GM19468 (cell line): ENCODE data around the gene WDCP.
"Not testable (repeated sequence)": the region's sequence is repeated elsewhere in the genome, so short reads cannot be mapped to it uniquely, and the experiment has no call there.

ENCODE experiments used
- ATAC-seq: cut with Tn5 transposase; IDR thresholded peaks from one replicate; pipeline ENCODE4 v1.9.1; 2021; ENCODE audit warnings: mild to moderate bottlenecking, moderate library complexity, moderate number of reproducible peaks; ENCODE audit not compliant: unreplicated experiment; ENCODE audit errors: extremely low read depth

The WDCP gene, protein sequence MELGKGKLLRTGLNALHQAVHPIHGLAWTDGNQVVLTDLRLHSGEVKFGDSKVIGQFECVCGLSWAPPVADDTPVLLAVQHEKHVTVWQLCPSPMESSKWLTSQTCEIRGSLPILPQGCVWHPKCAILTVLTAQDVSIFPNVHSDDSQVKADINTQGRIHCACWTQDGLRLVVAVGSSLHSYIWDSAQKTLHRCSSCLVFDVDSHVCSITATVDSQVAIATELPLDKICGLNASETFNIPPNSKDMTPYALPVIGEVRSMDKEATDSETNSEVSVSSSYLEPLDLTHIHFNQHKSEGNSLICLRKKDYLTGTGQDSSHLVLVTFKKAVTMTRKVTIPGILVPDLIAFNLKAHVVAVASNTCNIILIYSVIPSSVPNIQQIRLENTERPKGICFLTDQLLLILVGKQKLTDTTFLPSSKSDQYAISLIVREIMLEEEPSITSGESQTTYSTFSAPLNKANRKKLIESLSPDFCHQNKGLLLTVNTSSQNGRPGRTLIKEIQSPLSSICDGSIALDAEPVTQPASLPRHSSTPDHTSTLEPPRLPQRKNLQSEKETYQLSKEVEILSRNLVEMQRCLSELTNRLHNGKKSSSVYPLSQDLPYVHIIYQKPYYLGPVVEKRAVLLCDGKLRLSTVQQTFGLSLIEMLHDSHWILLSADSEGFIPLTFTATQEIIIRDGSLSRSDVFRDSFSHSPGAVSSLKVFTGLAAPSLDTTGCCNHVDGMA

DNA sequence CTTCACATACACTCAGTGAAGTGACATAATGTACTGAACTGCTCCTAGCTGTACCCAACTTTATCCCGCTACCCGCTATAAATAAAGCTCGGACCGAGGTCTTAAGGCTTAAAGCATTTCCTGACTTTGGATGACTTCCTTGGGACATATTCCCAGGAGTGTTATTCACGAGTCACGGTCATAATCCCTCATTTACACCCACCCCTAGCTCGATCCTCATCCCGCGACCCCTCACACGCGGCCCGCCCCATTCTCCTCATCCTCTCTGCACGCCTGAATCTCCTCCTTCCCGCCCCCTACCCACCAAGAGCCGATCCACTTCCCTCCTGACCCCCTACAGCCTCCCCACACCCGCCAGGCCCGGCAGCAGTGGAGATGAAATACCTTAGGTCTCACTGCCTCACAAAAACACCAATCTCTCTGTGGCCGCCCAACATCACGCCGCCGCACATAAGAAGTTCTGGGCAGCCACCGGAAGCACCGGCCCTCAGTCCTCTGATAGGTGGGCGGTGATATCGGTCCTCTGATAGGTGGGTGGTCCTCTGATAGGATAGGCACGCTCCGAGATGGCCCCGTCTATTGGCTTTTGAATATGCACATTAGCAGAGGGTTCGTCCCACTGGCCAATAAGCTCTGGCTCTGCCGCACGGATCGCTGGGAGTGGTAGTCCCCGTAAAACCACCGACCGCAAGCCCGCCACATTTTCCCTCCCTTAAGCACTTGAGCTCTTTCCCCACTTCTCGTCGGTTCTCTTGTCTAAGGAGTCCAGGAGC, at the start of gene WDCP:
Gene WDCP, minus strand, starts transcription at position 462 of the 773 bp plus-strand sequence. CDS start 7,897 bp downstream, outside the sequence.
- peak; percentile 92 for ATAC-seq

DNA sequence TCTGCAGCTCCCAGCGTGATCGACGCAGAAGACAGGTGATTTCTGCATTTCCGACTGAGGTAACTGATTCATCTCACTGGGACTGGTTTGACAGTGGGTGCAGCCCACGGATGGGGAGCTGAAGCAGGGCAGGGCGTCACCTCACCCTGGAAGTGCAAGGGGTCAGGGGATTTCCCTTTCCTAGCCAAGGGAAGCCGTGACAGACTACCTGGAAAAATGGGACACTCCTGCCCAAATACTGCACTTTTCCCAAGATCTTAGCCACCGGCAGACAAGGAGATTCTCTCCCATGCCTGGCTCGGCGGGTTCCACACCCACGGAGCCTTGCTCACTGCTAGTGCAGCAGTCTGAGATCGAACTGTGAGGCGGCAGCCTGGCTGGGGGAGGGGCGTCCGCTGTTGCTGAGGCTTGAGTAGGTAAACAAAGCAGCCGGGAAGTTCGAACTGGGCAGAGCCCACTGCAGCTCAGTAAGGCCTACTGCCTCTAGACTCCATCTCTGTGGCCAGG, 48.0 kb upstream of the WDCP start:
- ATAC-seq = not testable (repeated sequence)

DNA sequence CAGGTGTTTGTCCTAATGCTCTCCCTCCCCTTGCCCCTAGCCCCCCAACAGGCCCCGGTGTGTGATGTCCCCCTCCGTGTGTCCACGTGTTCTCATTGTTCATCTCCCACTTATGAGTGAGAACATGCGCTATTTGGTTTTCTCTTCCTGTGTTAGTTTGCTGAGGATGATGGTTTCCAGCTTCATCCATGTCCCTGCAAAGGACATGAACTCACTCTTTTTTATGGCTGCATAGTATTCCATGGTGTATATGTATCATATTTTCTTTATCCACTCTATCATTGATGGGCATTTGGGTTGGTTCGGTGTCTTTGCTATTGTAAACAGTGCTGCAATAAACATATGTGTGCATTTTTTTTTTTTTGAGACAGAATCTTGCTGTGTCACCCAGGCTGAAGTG, 46.1 kb upstream of the WDCP start:
- not testable (repeated sequence) for ATAC-seq

DNA sequence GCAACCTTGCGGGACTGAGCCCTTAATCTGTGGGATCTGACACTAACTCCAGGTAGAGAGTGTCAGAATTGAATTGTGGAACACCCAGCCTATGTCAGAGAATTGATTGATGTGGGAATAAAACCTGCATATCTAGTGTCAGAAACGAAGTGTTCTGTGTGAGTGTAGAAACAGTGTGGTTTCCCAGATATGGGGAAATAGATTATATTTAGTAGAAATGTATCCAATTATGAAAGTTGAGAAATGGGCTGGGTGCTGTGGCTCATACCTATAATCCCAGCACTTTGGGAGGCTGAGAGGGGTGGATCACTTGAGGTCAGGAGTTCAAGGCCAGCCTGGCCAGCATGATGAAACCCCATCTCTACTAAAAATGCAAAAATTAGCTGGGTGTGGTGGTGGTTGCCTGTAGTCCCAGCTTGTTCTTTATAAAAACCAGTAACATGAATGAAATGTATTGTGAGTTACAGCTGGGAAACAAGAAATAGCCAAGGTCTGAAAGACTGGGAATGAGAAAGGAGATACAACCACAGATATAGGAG, 41.7 kb upstream of the WDCP start:
- no peak for ATAC-seq

DNA sequence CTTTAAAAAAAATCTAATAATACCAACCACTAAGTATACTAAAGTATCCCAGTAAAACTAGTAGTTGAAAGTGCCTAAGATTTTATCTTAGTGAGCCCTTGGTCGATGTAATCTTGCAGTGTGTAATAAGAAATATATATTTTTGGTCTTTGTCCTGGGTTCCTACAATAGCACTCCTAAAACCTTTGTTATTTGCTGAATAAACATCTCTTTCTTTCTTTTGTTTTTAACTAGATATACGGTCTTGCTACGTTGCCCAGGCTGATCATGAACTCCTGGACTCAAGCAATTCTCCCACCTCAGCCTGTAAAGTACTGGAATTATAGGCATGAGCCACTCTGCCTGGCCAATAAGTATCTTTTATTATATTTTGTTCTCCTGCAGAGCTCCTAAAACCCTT, 39.8 kb upstream of the WDCP start:
- ATAC-seq = no peak

DNA sequence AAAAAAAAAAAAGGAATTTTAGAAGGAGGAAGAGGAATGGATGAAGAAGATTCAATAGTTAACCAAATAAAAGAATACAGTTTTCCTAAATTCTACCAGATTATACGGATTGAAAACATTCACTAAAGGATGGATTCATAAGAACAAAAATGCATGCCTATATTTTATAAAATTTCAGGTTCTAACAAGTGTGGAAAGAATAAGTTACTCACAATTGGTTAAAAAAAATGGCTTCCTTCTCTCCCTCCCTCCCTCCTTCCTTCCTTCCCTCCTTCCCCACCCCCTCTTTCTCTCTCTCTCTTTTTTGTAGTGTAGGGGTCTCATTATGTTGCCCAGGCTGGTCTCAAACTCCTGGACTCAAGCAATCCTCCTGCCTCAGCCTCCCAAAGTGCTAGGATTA, 39.0 kb upstream of the WDCP start:
- ATAC-seq = no peak

DNA sequence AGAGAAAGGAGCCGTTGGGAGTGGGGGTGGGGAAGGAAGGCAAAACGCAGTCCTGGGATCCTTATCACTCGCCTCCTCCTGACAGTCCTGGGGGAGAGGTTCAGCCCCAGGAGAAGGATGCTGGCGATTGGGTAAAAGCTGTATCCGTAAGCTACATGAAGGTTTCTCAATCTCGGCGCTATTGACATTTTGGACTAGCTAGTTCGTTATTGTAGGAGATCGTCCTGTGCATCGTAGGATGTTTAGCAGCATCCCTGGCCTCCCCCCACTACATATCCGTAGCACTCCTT, 38.0 kb upstream of the WDCP start:
- no peak for ATAC-seq

DNA sequence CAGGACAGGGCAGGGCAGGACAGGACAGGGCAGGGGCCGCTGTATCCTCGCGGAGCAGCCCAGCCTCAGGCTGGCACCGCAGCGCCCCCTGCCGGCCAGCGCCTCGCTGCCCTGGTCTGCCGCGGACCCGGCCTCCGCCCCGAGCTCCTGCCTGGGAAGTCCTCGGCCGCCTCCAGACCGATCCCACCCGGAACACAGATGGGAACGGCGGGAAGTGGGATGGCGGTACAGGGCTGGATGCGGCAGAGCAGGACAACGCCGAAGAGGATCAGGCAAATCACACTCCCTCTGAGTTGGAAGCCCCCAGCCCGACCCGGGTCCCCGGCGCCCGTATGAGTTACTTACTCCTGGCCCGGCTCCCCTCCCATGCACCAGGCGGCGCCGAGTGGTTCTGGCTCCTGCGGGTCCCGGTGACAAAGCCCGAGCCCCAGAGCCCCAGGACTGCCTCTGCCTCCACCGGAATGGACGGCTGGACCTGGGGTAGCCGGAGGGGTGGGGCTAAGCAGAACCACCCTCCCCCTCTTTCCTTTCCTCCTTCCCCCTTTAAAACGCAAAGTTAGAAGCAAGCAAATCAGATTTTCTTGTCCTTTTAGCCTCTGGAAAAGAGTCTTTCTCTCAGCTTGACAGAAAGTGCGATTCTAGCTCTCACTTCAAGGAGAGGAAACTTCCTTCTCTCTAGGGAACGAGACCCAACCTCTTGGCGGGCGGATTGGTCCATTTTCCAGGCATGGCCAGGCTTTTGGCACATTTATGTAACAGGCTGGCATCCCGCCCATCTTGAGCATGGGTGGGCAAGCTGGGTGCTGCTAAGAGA, 37.4 kb upstream of the WDCP start, which contains the start of gene TP53I3:
Gene TP53I3, minus strand, starts transcription at position 449 of the 814 bp plus-strand sequence. CDS start 508 bp downstream, outside the sequence.
- peak; percentile 46 for ATAC-seq

DNA sequence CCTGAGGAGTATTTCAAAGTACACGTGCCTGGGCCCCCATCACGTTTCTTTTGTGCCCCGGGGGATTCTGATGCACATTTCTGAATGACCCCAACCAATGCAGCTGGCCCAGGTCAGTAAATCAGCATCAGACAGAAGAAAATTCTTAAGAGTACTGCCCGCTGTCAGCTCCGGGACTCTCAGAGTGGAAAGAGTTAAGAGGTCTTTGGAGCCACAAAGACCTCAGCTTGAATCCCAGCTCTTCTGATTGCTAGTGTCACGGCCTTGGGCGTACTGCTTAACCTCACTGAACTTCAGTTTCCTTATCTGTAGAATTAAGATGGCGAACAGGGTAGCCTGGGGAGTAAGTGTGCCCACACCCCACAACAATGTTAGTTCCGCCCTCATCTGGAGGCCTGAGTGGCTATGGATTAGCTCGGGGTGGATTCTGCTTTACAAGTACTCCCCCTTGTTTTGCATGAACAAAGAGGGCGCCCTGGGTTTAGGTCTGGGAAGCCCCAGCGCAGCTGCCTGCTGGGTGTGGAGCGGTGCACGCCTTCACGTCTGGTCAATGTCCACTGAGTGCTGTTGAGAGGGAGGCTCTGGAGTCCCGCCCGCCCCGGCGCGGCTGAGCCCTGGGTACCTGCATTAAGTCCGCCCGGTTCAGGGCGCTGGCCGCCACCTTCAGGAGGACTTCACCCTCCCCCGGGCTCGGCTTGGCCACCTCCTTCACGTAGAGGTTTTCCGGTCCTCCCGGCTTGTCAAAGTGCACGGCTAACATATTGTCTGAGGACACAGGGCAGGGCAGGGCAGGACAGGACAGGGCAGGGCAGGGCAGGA, 36.6 kb upstream of the WDCP start:
- peak; percentile 28 for ATAC-seq

DNA sequence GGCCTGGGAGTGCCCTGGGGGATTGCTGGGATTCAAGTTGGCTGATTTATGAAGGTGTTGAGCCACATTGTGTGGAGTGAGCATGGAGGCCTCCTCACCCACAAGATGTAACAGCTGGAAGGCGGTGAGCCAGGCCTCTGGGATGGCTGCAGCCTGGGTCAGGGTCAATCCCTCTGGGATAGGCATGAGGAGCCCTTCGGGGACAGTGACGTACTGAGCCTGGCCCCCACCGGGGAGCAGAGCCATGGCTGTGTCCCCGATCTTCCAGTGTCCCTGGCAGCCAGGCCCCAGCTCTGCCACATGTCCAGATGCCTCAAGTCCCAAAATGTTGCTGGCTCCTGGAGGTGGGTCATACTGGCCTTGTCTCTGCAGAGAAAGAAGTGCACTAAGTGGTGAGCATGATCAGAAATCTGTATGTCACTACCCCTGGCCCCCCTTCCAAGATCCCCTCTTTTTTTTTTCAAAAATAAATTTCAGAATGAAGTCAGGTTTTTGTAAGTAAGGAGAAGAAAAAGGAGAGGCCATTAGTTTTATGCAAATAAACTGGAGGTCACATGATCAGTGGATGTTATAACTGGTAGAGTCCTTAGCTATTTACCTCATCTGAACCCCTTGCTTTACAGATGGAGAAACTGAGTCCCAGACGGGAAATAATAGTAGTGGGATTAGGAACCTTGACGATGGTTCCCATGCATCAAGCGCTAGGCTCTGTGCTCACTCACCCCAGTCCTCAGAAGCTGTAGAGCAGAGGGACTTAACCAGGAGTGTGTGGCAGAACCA, 35.8 kb upstream of the WDCP start:
- no peak for ATAC-seq

DNA sequence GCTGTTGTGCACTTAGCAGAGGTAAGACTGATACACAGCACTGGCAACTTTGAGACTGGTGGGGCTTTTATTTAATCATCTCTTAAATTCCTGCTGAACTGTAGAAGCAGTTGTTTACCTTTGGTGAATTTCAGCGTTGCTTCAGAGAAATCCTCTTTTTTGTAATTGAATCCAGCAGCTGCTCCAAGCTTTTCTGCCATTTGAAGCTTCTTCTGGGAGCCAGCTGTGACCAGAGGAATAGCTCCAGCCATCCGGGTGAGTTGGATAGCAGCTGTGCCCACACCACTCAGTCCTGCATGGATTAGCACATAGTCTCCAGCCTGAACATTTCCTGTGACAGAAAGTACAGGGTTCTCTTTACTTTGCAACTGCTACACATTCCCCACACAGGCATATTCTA, 33.5 kb upstream of the WDCP start:
- no peak for ATAC-seq

DNA sequence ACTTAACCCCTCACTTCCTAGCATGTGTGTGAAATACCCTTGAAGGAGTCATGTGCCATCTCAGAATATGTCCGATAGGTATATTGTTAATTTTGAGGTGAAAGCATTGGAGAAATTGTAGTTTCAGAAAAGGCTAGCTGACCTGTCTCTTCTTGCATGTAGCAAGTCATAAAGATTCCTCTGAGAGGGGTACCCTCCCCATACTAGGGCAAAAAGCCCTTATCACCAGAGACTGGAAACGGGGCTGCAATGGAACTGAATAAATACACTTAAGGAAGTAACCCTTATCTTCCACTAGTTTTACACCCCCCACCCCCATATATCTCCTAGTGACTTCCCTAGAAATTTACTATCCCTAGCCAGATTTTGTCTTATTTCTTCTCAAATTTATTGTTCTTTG, 30.7 kb upstream of the WDCP start:
- no peak for ATAC-seq

DNA sequence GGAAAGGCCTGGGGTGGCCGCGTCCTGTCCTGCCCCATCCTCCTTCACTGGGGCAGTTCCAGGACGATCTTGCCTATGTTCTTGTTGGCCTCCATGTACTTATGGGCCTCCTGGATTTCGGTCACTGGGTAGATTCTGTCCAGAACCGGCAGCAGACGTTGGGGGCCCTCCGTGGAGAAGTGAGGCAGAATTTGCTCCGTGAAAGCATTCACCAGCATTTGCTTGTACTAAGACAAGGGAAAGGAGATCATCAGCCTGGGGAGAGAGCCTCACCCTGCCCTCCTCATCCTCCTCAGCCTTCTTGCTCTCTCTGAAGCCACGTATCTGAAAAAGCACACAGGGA, 30.3 kb upstream of the WDCP start:
- no peak for ATAC-seq

DNA sequence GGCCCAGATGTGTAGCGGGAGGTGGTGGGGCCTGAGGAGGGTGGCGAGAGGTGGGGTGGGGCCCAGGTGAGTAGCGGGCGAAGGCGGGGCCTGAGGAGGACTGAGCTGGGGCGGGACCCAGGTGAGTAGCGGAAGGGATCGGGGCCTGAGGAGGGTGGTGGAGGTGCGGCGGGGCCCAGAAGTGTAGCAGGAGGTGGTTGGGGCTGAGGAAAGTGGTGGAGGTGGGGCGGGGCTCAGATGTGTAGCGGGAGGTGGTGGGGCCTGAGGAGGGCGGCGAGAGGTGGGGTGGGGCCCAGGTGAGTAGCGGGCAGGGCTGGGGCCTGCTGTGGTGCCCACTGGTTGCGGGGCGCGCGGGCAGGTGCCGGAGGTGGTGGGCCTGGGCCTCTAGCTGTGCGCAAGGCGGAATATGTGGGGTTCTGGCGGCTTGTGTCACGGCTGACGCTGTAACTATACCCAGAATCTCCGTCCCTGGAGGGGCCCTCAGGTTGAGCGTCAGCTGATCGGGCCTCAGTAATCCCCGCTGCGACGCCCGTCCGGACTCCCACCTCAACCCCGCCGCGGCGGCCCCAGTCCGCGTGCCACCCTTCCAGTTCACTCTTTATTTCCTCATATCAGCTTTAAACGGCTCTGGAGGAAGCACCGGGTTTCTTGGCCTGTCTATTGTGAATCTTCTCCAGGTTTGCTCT, 29.8 kb upstream of the WDCP start:
- peak; percentile 1 for ATAC-seq

DNA sequence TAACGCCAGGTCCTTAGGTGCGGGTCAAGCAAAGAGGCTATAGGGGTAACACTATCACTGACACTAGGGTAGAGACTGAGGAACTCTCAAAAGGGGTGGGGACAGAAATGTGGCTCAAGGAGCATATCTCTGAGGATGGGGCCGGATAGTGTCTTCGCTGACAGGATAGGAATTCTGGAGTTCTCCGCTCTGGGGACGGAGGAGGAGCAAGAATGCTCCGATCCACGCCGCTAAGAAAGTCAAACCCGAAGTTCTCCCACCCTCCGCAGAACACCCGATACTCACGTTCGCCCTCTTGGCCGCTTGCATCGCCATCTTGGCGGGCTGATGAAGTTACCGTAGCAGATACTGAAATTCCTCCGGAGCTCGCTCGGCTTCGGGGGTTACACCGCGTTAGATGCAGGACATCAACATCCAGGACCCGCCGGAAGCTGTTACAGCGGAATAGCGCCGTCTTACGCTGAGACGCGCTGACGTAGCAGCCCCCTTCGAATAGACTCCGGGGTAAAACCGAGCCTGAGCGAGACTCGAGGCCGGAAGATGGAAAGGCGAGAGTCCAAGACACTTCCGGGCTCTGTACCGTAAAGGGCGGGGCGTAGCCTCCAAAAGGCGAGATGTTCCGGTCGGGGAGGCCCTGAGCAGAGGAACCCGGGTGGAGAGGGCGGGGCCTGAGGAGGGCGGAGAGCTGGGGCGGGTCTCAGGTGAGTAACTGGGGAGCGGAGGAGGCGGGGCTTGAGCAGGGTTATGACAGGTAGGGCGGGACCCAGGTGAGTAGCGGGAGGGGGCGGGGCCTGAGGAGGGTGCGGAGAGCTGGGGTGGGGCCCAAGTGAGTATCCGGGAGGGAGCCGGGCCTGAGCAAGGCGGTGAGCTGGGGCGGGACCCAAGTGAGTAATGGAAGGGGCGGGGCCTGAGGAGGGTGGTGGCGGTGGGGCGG, 29.0 kb upstream of the WDCP start, which contains the start of gene SF3B6:
Gene SF3B6, minus strand, starts transcription at position 412 of the 934 bp plus-strand sequence. Its CDS starts 97 bp downstream, at position 315.
- ATAC-seq = peak; percentile 95

DNA sequence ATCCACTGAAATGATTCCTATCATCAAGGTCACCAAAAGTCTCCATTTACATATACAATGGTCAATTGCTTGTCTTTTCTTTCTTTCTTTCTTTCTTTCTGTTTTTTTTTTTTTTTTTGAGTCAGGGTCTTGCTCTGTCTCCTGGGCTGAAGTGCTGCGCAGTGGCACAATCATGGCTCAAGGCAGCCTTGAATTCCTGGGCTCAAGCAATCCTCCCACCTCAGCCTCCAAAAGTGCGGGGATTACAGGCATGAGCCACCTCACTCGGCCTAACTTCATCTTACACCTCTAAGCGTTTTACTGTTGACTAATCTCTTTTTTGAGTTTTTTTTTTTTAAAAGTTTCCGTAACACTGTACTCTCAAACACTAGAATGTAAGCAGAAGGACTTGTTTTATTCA, 28.1 kb upstream of the WDCP start:
- no peak for ATAC-seq
